DND-41 (cell line): ENCODE measurements around the gene CST11.

Experiments
- ATAC-seq: fragments of 200-7000 bp; cut with Tn5 transposase; 3 replicates; pipeline ENCODE4 v1.9.1; 2021; ENCODE audit warnings: low read depth; ENCODE audit not compliant: insufficient read depth
- DNase-seq: peaks from one replicate; pipeline ENCODE4 v3.0.0-alpha.2; 2020
- H2AFZ ChIP-seq: 2 replicates; pipeline ENCODE4 v1.6.0; 2012; ENCODE audit warnings: low read depth, low read length
- H3K27ac ChIP-seq: 2 replicates; pipeline ENCODE4 v1.5.1; 2012; ENCODE audit warnings: low read length, inconsistent platforms
- H3K27me3 ChIP-seq: fragments of 200-600 bp; sonication (generic); 2 replicates; pipeline ENCODE4 v1.6.0; 2012; ENCODE audit warnings: low read length, mild to moderate bottlenecking, inconsistent platforms; ENCODE audit not compliant: insufficient read depth, poor library complexity
- H3K36me3 ChIP-seq: 2 replicates; pipeline ENCODE4 v1.5.1; 2012; ENCODE audit warnings: low read length, inconsistent platforms; ENCODE audit not compliant: insufficient read depth
- H3K4me1 ChIP-seq: 2 replicates; pipeline ENCODE4 v1.5.1; 2012; ENCODE audit warnings: mild to moderate bottlenecking, low read length; ENCODE audit not compliant: insufficient read depth
- H3K4me2 ChIP-seq: 2 replicates; pipeline ENCODE4 v1.6.0; 2012; ENCODE audit warnings: mild to moderate bottlenecking, moderate library complexity, low read length, inconsistent platforms; ENCODE audit not compliant: insufficient read depth
- H3K4me3 ChIP-seq, 2 experiments: fragments of 200-600 bp in 1 of 2; shearing (Covaris generic) in 1 of 2; 2 replicates each; pipeline ENCODE4 v1.5.1; 2012 to 2016; ENCODE audit warnings: inconsistent platforms in 2 of 2, low read length in 2 of 2, mild to moderate bottlenecking in 2 of 2, low read depth in 1 of 2, moderate library complexity in 1 of 2
- H3K79me2 ChIP-seq: 2 replicates; pipeline ENCODE4 v1.6.0; 2012; ENCODE audit warnings: low read length, inconsistent platforms; ENCODE audit not compliant: insufficient read depth
- H3K9ac ChIP-seq: 2 replicates; pipeline ENCODE4 v1.6.0; 2012; ENCODE audit warnings: low read depth, mild to moderate bottlenecking, inconsistent platforms, low read length, moderate library complexity
- H3K9me3 ChIP-seq: 2 replicates; pipeline ENCODE4 v1.5.1; 2012; ENCODE audit warnings: low read length, moderate library complexity, mild to moderate bottlenecking, inconsistent platforms; ENCODE audit not compliant: insufficient read depth, severe bottlenecking
- H4K20me1 ChIP-seq: 2 replicates; pipeline ENCODE4 v1.6.0; 2012; ENCODE audit warnings: low read length; ENCODE audit not compliant: insufficient read depth
- CTCF ChIP-seq: IDR thresholded peaks from 2 replicates; pipeline ENCODE4 v1.5.1; 2012; ENCODE audit warnings: borderline replicate concordance, low read length, moderate library complexity, mild to moderate bottlenecking; ENCODE audit not compliant: poor library complexity, severe bottlenecking; ENCODE audit errors: extremely low read depth
- EZH2 ChIP-seq: IDR thresholded peaks from 3 replicates; pipeline ENCODE4 v1.6.1; 2012; ENCODE audit warnings: borderline replicate concordance, low read depth, mild to moderate bottlenecking, moderate library complexity, low read length, inconsistent platforms; ENCODE audit not compliant: severe bottlenecking

The CST11 gene

GRCh38 chr20:23417861-23418260, 34.8 kb downstream of the CST11 start:
- peaks cover 80% of the 10 kb centered on the region for H3K79me2 ChIP-seq
- H3K36me3 ChIP-seq: no peaks in the 10 kb centered on the region; the same call in 1 of the 2 replicates
- H3K4me3 ChIP-seq: no peak overlapping the region
- H3K27me3 ChIP-seq: no peaks in the 10 kb centered on the region
- ATAC-seq: no peak
- DNase-seq: no peak
- no peaks in the 10 kb centered on the region for H3K9me3 ChIP-seq
- H3K4me1 ChIP-seq: peaks cover 30% of the 10 kb centered on the region
- no peak overlapping the region for H3K9ac ChIP-seq
- peaks cover 21% of the 10 kb centered on the region; the same call in 1 of the 2 replicates for H4K20me1 ChIP-seq
- H3K4me2 ChIP-seq: no peak overlapping the region
- TF ChIP-seq EZH2 (no peak), CTCF (no peak)
- H2AFZ ChIP-seq: no peak overlapping the region
- no peak overlapping the region for H3K27ac ChIP-seq

GRCh38 chr20:23415959-23416583, 36.6 kb downstream of the CST11 start:
- DNase-seq (no peak), ATAC-seq (no peak)
- Histone ChIP-seq H2AFZ (no peak overlapping the region), H3K9me3 (no peaks in the 10 kb centered on the region), H3K4me3 (no peak overlapping the region), H3K27ac (no peak overlapping the region), H3K9ac (no peak overlapping the region), H3K27me3 (no peaks in the 10 kb centered on the region), H3K36me3 (no peaks in the 10 kb centered on the region; the same call in 1 of the 2 replicates), H4K20me1 (peaks cover 32% of the 10 kb centered on the region; the same call in 1 of the 2 replicates), H3K79me2 (peaks cover 95% of the 10 kb centered on the region), H3K4me1 (peaks cover 21% of the 10 kb centered on the region), H3K4me2 (no peak overlapping the region)
- TF ChIP-seq EZH2 (no peak), CTCF (no peak)

- no peak overlapping the region for H3K27ac ChIP-seq
- H3K9me3 ChIP-seq: no peaks in the 10 kb centered on the region
- H3K4me2 ChIP-seq: no peak overlapping the region
- no peak overlapping the region for H2AFZ ChIP-seq
- TF ChIP-seq CTCF (no peak), EZH2 (no peak)
- H3K79me2 ChIP-seq: peaks cover 95% of the 10 kb centered on the region
- no peak overlapping the region for H3K9ac ChIP-seq
- peaks cover 21% of the 10 kb centered on the region for H3K4me1 ChIP-seq
- DNase-seq (no peak), ATAC-seq (no peak)
- no peaks in the 10 kb centered on the region for H3K27me3 ChIP-seq
- H3K4me3 ChIP-seq: no peak overlapping the region
- H4K20me1 ChIP-seq: peaks cover 36% of the 10 kb centered on the region; the same call in 1 of the 2 replicates
- H3K36me3 ChIP-seq: no peaks in the 10 kb centered on the region; the same call in 1 of the 2 replicates
Observed at GRCh38 chr20:23415555-23415954, 37.1 kb downstream of the CST11 start.
